Measurements from ENCODE around the gene ZDHHC20.

ZDHHC20 gene

DNA sequence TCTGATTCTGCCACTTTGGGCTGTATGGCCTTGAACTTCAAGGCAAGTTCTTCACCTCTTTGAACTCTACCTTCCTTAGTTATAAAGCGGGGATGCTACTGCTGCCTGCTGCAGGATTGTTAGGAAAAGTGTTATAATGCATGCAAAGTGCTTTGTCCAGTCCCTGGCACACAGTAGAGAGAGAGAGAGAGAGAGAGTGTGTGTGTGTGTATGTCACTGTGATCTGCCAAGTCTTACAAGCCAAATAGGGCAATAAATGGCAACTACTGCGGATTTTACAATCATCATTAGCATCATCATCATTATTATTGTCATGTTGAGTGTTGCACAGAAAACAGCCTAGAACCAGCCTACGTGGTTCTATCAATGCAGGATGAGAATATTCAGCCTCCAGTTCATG lies 136.1 kb downstream of the ZDHHC20 start:
- no peak for DNase-seq (ENCODE audit: low read depth)
- TF ChIP-seq, protein P1, sequence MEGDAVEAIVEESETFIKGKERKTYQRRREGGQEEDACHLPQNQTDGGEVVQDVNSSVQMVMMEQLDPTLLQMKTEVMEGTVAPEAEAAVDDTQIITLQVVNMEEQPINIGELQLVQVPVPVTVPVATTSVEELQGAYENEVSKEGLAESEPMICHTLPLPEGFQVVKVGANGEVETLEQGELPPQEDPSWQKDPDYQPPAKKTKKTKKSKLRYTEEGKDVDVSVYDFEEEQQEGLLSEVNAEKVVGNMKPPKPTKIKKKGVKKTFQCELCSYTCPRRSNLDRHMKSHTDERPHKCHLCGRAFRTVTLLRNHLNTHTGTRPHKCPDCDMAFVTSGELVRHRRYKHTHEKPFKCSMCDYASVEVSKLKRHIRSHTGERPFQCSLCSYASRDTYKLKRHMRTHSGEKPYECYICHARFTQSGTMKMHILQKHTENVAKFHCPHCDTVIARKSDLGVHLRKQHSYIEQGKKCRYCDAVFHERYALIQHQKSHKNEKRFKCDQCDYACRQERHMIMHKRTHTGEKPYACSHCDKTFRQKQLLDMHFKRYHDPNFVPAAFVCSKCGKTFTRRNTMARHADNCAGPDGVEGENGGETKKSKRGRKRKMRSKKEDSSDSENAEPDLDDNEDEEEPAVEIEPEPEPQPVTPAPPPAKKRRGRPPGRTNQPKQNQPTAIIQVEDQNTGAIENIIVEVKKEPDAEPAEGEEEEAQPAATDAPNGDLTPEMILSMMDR (conservative IDR thresholded peaks at IDR 0.05; ENCODE audit: control insufficient read depth, insufficient read depth, low read depth, low read length), result no peak
- H3K4me3 ChIP-seq (ENCODE audit: control insufficient read depth, low read depth, low read length), result no peak overlapping the region

Measured in fibroblast of mammary gland (primary cell).